ENCODE data around the gene SERAC1. TPM values are rescaled to one million over a fixed set of nuclear protein-coding genes. Genes with fewer than 3 reads are reported as not detected.
"Not testable (repeated sequence)": the region's sequence is repeated elsewhere in the genome, so short reads cannot be mapped to it uniquely, and the experiment has no call there.

SERAC1 gene
- total RNA-seq, 4 donors from 2014 or later: 14.9 to 17.6 (median 17.0) TPM

- DNase-seq: no peak
- H3K4me3 ChIP-seq (replicated peaks in 1 of 3): no peak overlapping the region
- intact Hi-C loops (cut with DNase I): no loop called here
- TF ChIP-seq POLR2A (IDR thresholded peaks at IDR 0.05) (no peak), CTCF (IDR thresholded peaks at IDR 0.05) (no peak)
- H3K4me1 ChIP-seq: no peaks in the 10 kb centered on the region
- H3K27me3 ChIP-seq: no peaks in the 10 kb centered on the region
- H3K36me3 ChIP-seq: no peaks in the 10 kb centered on the region
- H3K9me3 ChIP-seq: no peaks in the 10 kb centered on the region
- no peak overlapping the region for H3K27ac ChIP-seq
- WGBS, 2 donors: 95 to 96% methylated on average over 5 of the region's 5 CpGs
Measured at GRCh38 chr6:158172001-158172400, 3.9 kb upstream of the SERAC1 start.

- Histone ChIP-seq H3K27ac (no peak overlapping the region), H3K4me1 (no peaks in the 10 kb centered on the region), H3K36me3 (no peaks in the 10 kb centered on the region), H3K4me3 (replicated peaks in 1 of 3) (no peak overlapping the region), H3K27me3 (no peaks in the 10 kb centered on the region), H3K9me3 (no peaks in the 10 kb centered on the region)
- no peak for DNase-seq
- TF ChIP-seq CTCF (IDR thresholded peaks at IDR 0.05): no peak
- TF ChIP-seq POLR2A (IDR thresholded peaks at IDR 0.05): no peak
- WGBS, 2 donors: 73 to 74% methylated on average over 3 of the region's 3 CpGs
- intact Hi-C loops (cut with DNase I): no loop called here
Measured at GRCh38 chr6:158170656-158171081, 2.6 kb upstream of the SERAC1 start.

GRCh38 chr6:158169634-158170033 lies 1.6 kb upstream of the SERAC1 start:
- H3K27me3 ChIP-seq; H3K9me3 ChIP-seq; H3K36me3 ChIP-seq; H3K27ac ChIP-seq; H3K4me1 ChIP-seq; DNase-seq; intact Hi-C loops (cut with DNase I); H3K4me3 ChIP-seq (replicated peaks in 1 of 3): not testable (repeated sequence)
- WGBS, 2 donors: 95 to 96% methylated on average over 6 of the region's 6 CpGs

- no peaks in the 10 kb centered on the region for H3K36me3 ChIP-seq
- H3K4me1 ChIP-seq: no peaks in the 10 kb centered on the region
- WGBS, 2 donors: 96 to 98% methylated on average over 1 of the region's 1 CpG
- TF ChIP-seq CTCF (IDR thresholded peaks at IDR 0.05): no peak
- no peak for TF ChIP-seq POLR2A (IDR thresholded peaks at IDR 0.05)
- DNase-seq: no peak
- intact Hi-C loops (cut with DNase I): no loop called here
- H3K4me3 ChIP-seq (replicated peaks in 1 of 3): no peak overlapping the region
- H3K27me3 ChIP-seq: no peaks in the 10 kb centered on the region
- no peaks in the 10 kb centered on the region for H3K9me3 ChIP-seq
- no peak overlapping the region for H3K27ac ChIP-seq
Measured at GRCh38 chr6:158165919-158166416, 2.1 kb downstream of the SERAC1 start.

GRCh38 chr6:158164579-158165170 lies 3.4 kb downstream of the SERAC1 start:
- no peaks in the 10 kb centered on the region for H3K36me3 ChIP-seq
- no peaks in the 10 kb centered on the region for H3K9me3 ChIP-seq
- no peak for DNase-seq
- TF ChIP-seq POLR2A (IDR thresholded peaks at IDR 0.05) (no peak), CTCF (IDR thresholded peaks at IDR 0.05) (no peak)
- no peaks in the 10 kb centered on the region for H3K4me1 ChIP-seq
- H3K4me3 ChIP-seq (replicated peaks in 1 of 3): no peak overlapping the region
- H3K27ac ChIP-seq: no peak overlapping the region
- intact Hi-C loops (cut with DNase I): no loop called here
- H3K27me3 ChIP-seq: no peaks in the 10 kb centered on the region
- WGBS, 2 donors: 86 to 90% methylated on average over 3 of the region's 3 CpGs
